GM12878 (cell line): ENCODE measurements around the gene GPR75.

ENCODE experiments used
- ATF7 ChIP-seq: fragments of 450-650 bp; IDR thresholded peaks from 2 replicates; pipeline ENCODE4 v1.6.1; 2016; ENCODE audit warnings: low read depth, mild to moderate bottlenecking
- BCL3 ChIP-seq: IDR thresholded peaks from 2 replicates; pipeline ENCODE4 v1.6.1; 2011; ENCODE audit warnings: borderline replicate concordance, low read depth, mild to moderate bottlenecking, moderate library complexity, low read length; ENCODE audit not compliant: insufficient read depth, poor library complexity, severe bottlenecking
- CHD1 ChIP-seq: IDR thresholded peaks from 2 replicates; pipeline ENCODE4 v1.6.1; 2012; ENCODE audit warnings: low read depth, low read length, improper control_type of control experiment
- CHD2 ChIP-seq: IDR thresholded peaks from 2 replicates; pipeline ENCODE4 v1.6.1; 2011; ENCODE audit warnings: low read depth, low read length, improper control_type of control experiment, borderline replicate concordance
- CTCF ChIP-seq, 3 experiments: IDR thresholded peaks in 2 of 3; conservative IDR thresholded peaks in 1 of 3; 2 replicates each; pipeline ENCODE4 v1.5.1; 2011; ENCODE audit warnings: low read depth in 3 of 3, low read length in 3 of 3, mild to moderate bottlenecking in 3 of 3, control low read depth in 2 of 3, moderate library complexity in 2 of 3, inconsistent platforms in 1 of 3, mixed read lengths in 1 of 3; ENCODE audit not compliant: control insufficient read depth in 2 of 3, insufficient read depth in 1 of 3; ENCODE audit errors: extremely low read depth in 1 of 3
- ELK1 ChIP-seq: IDR thresholded peaks from 2 replicates; pipeline ENCODE4 v1.6.1; 2012; ENCODE audit warnings: low read depth, low read length, improper control_type of control experiment
- EP300 ChIP-seq, 2 experiments: fragments of 150-350 bp in 1 of 2; IDR thresholded peaks; 2 replicates each; pipeline ENCODE4 v1.6.1; 2011 to 2012; ENCODE audit warnings: low read depth in 2 of 2, low read length in 2 of 2, borderline replicate concordance in 1 of 2, improper control_type of control experiment in 1 of 2, inconsistent platforms in 1 of 2; ENCODE audit not compliant: control insufficient read depth in 1 of 2
- FOS ChIP-seq: IDR thresholded peaks from 3 replicates; pipeline ENCODE4 v1.6.1; 2011; ENCODE audit warnings: borderline replicate concordance; ENCODE audit not compliant: insufficient read length; ENCODE audit errors: extremely low read depth
- FOXK2 ChIP-seq: fragments of 450-650 bp; IDR thresholded peaks from 2 replicates; pipeline ENCODE4 v1.6.1; 2017; ENCODE audit warnings: mild to moderate bottlenecking, moderate library complexity
- MXI1 ChIP-seq: fragments of 150-350 bp; IDR thresholded peaks from 2 replicates; pipeline ENCODE4 v1.6.1; 2011; ENCODE audit warnings: low read depth, mild to moderate bottlenecking, inconsistent platforms, low read length, improper control_type of control experiment
- POLR2A ChIP-seq: IDR thresholded peaks from 2 replicates; pipeline ENCODE4 v1.6.1; 2011; ENCODE audit warnings: low read depth, mild to moderate bottlenecking, low read length
- POLR2AphosphoS5 ChIP-seq: IDR thresholded peaks from 2 replicates; pipeline ENCODE4 v1.6.1; 2011; ENCODE audit warnings: mild to moderate bottlenecking, low read length, inconsistent platforms
- SREBF2 ChIP-seq: IDR thresholded peaks from 2 replicates; pipeline ENCODE4 v1.6.1; 2012; ENCODE audit warnings: mild to moderate bottlenecking, low read length
- TAF1 ChIP-seq: IDR thresholded peaks from 2 replicates; pipeline ENCODE4 v1.6.1; 2011; ENCODE audit warnings: mild to moderate bottlenecking, low read depth, low read length, borderline replicate concordance

- TF ChIP-seq CHD1 (no peak), CTCF (IDR thresholded peaks at IDR 0.05 in 2 of 3, conservative IDR thresholded peaks at IDR 0.05 in 1 of 3; ENCODE audit: control insufficient read depth in 2 of 3, extremely low read depth in 1 of 3, insufficient read depth in 1 of 3, low read depth in 3 of 3, low read length in 3 of 3) (no peak), EP300 (IDR thresholded peaks at IDR 0.05; ENCODE audit: borderline replicate concordance in 1 of 2, control insufficient read depth in 1 of 2, low read depth in 2 of 2, low read length in 2 of 2) (no peak), ELK1 (no peak), FOXK2 (no peak), FOS (no peak), ATF7 (no peak), POLR2AphosphoS5 (no peak), TAF1 (no peak), SREBF2 (no peak), POLR2A (no peak), BCL3 (no peak), CHD2 (no peak), MXI1 (no peak)
These were observed 8.0 kb upstream of the GPR75 start for GRCh38 chr2:53867773-53868172.
